ENCODE measurements around the gene NXNL1. TPM values are rescaled to one million over a fixed set of nuclear protein-coding genes. Genes with fewer than 3 reads are reported as not detected.

The NXNL1 gene
- total and polyA plus RNA-seq, 2 experiments from 2014 or later: not detected

DNA sequence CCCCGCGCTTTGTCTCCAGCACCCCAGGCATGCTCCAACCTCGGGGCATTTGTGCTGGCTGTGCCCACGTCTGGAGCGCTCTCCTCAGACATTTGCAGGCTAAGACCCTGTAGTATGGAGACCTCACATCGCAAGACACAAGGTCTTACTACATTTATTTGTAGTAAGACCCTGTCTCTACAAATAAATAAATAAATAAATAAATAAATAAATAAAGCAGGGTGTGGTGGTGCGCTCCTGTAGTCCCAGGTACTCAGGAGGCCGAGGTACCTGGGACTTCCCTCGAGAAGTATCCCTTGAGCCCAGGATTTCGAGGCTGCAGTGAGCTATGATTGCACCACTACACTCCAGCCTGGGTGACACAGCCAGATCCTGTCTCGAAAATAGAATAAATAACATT is 4.6 kb downstream of the NXNL1 start:
- no peak for ATAC-seq
- peaks cover 27% of the 10 kb centered on the region for H3K27me3 Mint-ChIP-seq (ENCODE audit: insufficient read depth, low read depth, poor library complexity)

DNA sequence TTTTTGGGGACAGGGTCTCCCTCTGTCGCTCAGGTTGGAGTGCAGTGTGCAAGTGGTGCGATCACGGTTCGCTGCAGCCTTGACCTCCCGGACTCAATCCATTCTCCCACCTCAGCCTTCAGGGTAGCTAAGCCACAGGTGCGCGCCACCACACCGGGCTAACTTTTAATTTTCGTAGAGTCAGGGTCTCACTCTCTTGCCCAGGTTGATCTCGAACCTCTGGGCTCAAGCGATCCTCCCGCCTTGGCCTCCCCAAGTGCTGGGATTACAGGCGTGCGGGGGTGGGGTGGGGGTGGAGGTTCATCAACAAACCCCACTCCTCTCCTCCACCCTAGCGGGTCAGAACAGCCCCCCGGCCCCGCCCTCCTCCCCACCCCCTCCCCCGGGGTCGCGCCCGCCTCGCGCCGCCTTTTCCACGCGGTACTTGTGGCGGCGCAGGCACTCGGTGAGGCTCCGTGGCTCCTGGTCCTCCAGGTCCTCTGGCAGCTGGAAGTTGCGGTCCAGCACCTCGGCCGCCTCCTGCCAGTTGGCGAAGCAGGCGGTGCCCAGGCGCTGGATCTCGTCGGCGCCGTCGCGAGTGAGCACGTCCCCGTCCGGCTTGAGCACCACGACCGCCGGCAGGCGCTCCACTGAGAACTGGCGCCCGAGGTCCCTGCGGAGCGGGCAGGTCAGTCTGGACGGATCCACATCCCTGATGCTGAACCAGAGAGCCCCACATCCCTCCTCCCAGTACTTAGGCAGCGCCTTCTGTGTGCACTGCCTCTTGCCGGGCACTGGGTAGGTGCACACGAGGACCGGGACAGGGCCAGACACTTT is 5.2 kb downstream of the NXNL1 start:
- TF ChIP-seq, protein P1, sequence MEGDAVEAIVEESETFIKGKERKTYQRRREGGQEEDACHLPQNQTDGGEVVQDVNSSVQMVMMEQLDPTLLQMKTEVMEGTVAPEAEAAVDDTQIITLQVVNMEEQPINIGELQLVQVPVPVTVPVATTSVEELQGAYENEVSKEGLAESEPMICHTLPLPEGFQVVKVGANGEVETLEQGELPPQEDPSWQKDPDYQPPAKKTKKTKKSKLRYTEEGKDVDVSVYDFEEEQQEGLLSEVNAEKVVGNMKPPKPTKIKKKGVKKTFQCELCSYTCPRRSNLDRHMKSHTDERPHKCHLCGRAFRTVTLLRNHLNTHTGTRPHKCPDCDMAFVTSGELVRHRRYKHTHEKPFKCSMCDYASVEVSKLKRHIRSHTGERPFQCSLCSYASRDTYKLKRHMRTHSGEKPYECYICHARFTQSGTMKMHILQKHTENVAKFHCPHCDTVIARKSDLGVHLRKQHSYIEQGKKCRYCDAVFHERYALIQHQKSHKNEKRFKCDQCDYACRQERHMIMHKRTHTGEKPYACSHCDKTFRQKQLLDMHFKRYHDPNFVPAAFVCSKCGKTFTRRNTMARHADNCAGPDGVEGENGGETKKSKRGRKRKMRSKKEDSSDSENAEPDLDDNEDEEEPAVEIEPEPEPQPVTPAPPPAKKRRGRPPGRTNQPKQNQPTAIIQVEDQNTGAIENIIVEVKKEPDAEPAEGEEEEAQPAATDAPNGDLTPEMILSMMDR (conservative IDR thresholded peaks at IDR 0.05; ENCODE audit: low read depth in 2 of 2): no peak
- Mint-ChIP-seq H3K9me3 (peaks cover 4% of the 10 kb centered on the region; the same call in 1 of the 3 replicates), H3K4me3 (peak overlapping the region; percentile 60), H3K27me3 (ENCODE audit: insufficient read depth, low read depth, poor library complexity) (peaks cover 27% of the 10 kb centered on the region), H3K27ac (no peak overlapping the region), H3K36me3 (ENCODE audit: low read depth) (no peaks in the 10 kb centered on the region; the same call in 2 of the 3 replicates), H3K4me1 (peaks cover 10% of the 10 kb centered on the region)
- H3F3A ChIP-seq (replicated peaks; ENCODE audit: low read depth): peaks cover 3% of the 10 kb centered on the region; the same call in 1 of the 2 replicates
- H3K36me3 ChIP-seq (ENCODE audit: insufficient read depth): no peaks in the 10 kb centered on the region
- DNase-seq (ENCODE audit: low spot score) (peak; percentile 55), ATAC-seq (peak; percentile 40)
- peaks cover 12% of the 10 kb centered on the region for H3K4me1 ChIP-seq (ENCODE audit: insufficient read depth)
- no peaks in the 10 kb centered on the region for H4K20me1 ChIP-seq (replicated peaks; ENCODE audit: insufficient read depth)
- H3K27ac ChIP-seq (ENCODE audit: low read depth): no peak overlapping the region
- H3K9me2 ChIP-seq (ENCODE audit: insufficient read depth): no peaks in the 10 kb centered on the region
- H3K79me2 ChIP-seq (replicated peaks; ENCODE audit: insufficient read depth): no peaks in the 10 kb centered on the region
- peaks cover 43% of the 10 kb centered on the region for H3K27me3 ChIP-seq (ENCODE audit: insufficient read depth)
- peak overlapping the region; percentile 69 for H3K4me2 ChIP-seq
- H3K4me3 ChIP-seq: peak overlapping the region; percentile 46
- H2AFZ ChIP-seq: peak overlapping the region; percentile 38; the same call in 1 of the 2 replicates

More for the DNA sequence above, 4.6 kb downstream of the NXNL1 start:
- no peak overlapping the region for H3K27ac Mint-ChIP-seq
- peaks cover 4% of the 10 kb centered on the region; the same call in 1 of the 3 replicates for H3K9me3 Mint-ChIP-seq
- DNase-seq (ENCODE audit: low spot score): no peak
- Histone ChIP-seq H3K9me2 (ENCODE audit: insufficient read depth) (no peaks in the 10 kb centered on the region), H3K4me1 (ENCODE audit: insufficient read depth) (peaks cover 12% of the 10 kb centered on the region), H2AFZ (peak overlapping the region; percentile 38; the same call in 1 of the 2 replicates), H3K79me2 (replicated peaks; ENCODE audit: insufficient read depth) (no peaks in the 10 kb centered on the region), H3K27me3 (ENCODE audit: insufficient read depth) (peaks cover 43% of the 10 kb centered on the region), H3K4me2 (peak overlapping the region; percentile 69), H3K4me3 (peak overlapping the region; percentile 46), H3F3A (replicated peaks; ENCODE audit: low read depth) (peaks cover 3% of the 10 kb centered on the region; the same call in 1 of the 2 replicates), H3K36me3 (ENCODE audit: insufficient read depth) (no peaks in the 10 kb centered on the region), H3K27ac (ENCODE audit: low read depth) (no peak overlapping the region), H4K20me1 (replicated peaks; ENCODE audit: insufficient read depth) (no peaks in the 10 kb centered on the region)
- no peaks in the 10 kb centered on the region; the same call in 2 of the 3 replicates for H3K36me3 Mint-ChIP-seq (ENCODE audit: low read depth)
- peaks cover 10% of the 10 kb centered on the region for H3K4me1 Mint-ChIP-seq
- H3K4me3 Mint-ChIP-seq: no peak overlapping the region
- no peak for TF ChIP-seq ZNF114 (CRISPR knock-in tag; IDR thresholded peaks at IDR 0.05)
- TF ChIP-seq NANOG (IDR thresholded peaks at IDR 0.05; ENCODE audit: borderline replicate concordance): no peak
- no peak for TF ChIP-seq EZH2phosphoT487 (IDR thresholded peaks at IDR 0.05; ENCODE audit: unreplicated experiment)
- no peak for TF ChIP-seq ZNF331 (CRISPR knock-in tag; IDR thresholded peaks at IDR 0.05; ENCODE audit: low read depth)
- no peak for TF ChIP-seq STAT1 (IDR thresholded peaks at IDR 0.05; ENCODE audit: unreplicated experiment)

GRCh38 chr19:17454576-17455071 is 6.1 kb downstream of the NXNL1 start:
- Histone ChIP-seq H3K9me2 (ENCODE audit: insufficient read depth) (no peaks in the 10 kb centered on the region), H2AFZ (peak overlapping the region; percentile 89), H3F3A (replicated peaks; ENCODE audit: low read depth) (peaks cover 3% of the 10 kb centered on the region; the same call in 1 of the 2 replicates), H3K27ac (ENCODE audit: low read depth) (no peak overlapping the region), H3K4me1 (ENCODE audit: insufficient read depth) (peaks cover 12% of the 10 kb centered on the region), H3K4me2 (peak overlapping the region; percentile 79), H3K27me3 (ENCODE audit: insufficient read depth) (peaks cover 46% of the 10 kb centered on the region), H3K79me2 (replicated peaks; ENCODE audit: insufficient read depth) (no peaks in the 10 kb centered on the region), H3K4me3 (peak overlapping the region; percentile 56), H4K20me1 (replicated peaks; ENCODE audit: insufficient read depth) (no peaks in the 10 kb centered on the region), H3K36me3 (ENCODE audit: insufficient read depth) (no peaks in the 10 kb centered on the region)
- TF ChIP-seq EZH2 (IDR thresholded peaks at IDR 0.05; ENCODE audit: low read depth, unreplicated experiment): no peak
- TF ChIP-seq JUNB (IDR thresholded peaks at IDR 0.05; ENCODE audit: unreplicated experiment): no peak
- no peak for TF ChIP-seq ZNF331 (CRISPR knock-in tag; IDR thresholded peaks at IDR 0.05; ENCODE audit: low read depth)
- no peak for TF ChIP-seq STAT1 (IDR thresholded peaks at IDR 0.05; ENCODE audit: unreplicated experiment)
- H3K36me3 Mint-ChIP-seq (ENCODE audit: low read depth): no peaks in the 10 kb centered on the region; the same call in 2 of the 3 replicates
- H3K4me3 Mint-ChIP-seq: peak overlapping the region; percentile 66
- H3K27me3 Mint-ChIP-seq (ENCODE audit: insufficient read depth, low read depth, poor library complexity): peaks cover 31% of the 10 kb centered on the region
- peaks cover 4% of the 10 kb centered on the region; the same call in 1 of the 3 replicates for H3K9me3 Mint-ChIP-seq
- ATAC-seq: peak; percentile 86
- H3K27ac Mint-ChIP-seq: no peak overlapping the region
- peaks cover 10% of the 10 kb centered on the region for H3K4me1 Mint-ChIP-seq
- DNase-seq (ENCODE audit: low spot score): peak; percentile 76
